Occipital lobe (tissue), 2 donors: Measurements from ENCODE around the gene TACR1. TPM values are rescaled to one million over a fixed set of nuclear protein-coding genes. Genes with fewer than 3 reads are reported as not detected.
"Not testable (repeated sequence)": the region's sequence is repeated elsewhere in the genome, so short reads cannot be mapped to it uniquely, and the experiment has no call there.

Source experiments
- DNase-seq: peaks from one replicate; lab custom pipeline; 2025; lab: John Stamatoyannopoulos, UW
- total RNA-seq: library from RNA; depleted of rRNA; stranded (reverse); fragments of >200 nt; gene quantifications from one replicate; pipeline ENCODE4 v1.2.3, GENCODE V29; 2014

The TACR1 gene
- total RNA-seq, 1 donor from 2014 or later = 0.47 TPM

DNA sequence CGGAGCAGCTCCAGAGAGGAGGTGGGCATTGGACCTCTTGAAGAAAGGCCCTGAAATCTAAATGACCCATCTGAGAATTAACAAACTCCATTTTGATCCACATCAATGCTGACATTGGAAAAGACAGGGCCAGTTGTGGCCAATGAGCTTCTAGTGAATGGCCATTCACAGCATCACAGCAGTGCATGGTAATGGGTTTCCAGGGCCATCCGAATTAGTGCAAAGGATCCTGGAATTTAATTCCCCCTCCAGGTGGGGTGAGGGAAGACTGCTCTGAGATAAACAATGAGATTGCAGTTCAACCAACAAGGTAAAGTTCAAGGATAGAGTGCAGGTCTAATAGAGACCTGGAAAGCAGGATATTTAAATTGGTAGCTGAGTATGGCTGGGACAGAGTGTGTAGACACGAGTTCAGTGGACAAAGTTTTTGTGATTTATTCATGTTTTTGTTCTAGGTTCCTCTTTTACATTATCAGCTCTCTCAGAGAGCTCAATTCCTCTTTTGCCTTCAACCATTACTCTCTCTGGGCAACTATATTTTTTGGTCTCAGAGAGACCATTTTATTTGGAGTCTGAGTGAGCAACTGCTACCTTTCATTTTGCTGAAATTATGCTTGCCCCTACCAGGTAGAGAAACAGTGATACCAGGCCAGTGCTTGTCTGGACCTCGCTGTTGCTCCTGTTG lies 5.0 kb downstream of the TACR1 start:
- no peak for DNase-seq

GRCh38 chr2:75192496-75192895 lies 6.8 kb downstream of the TACR1 start:
- no peak for DNase-seq

- no peak for DNase-seq
Observed at GRCh38 chr2:75190271-75190990, 8.9 kb downstream of the TACR1 start.

DNA sequence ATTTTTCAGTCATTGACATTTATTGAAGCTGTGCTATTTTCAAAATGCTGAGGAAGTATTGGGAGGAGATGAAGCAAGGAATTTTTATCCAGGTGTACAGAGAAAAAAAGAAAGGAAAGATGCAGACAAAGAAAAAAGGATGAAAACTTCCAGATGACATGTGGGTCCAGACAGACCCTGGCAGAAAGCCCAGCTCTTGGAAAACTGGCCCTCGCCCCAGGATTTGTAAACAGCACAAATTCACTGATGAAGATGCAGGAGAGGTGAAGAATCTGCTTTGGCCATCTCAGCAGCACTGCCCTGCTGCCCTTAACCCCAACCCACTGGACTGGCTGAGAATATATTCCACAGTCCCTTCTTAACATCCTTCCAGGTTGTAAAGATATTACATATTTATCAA lies 12.5 kb downstream of the TACR1 start:
- no peak for DNase-seq

DNA sequence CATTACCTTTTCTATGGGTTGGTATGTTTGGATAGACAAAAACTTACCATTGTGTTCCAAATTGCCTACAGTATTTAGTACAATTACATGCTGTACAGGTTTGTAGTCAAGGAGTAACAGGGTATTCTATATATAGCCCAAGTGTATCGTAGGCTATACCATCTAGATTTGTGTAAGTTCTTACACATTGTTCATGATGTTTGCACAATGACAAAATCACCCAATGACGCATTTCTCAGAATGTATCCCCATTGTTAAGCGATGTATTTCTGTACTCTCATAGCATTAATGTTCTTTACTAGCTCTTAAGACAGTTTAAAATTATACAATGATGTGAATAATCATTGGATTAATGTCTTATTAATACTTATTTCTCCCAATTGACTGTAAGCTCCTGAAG lies 16.7 kb downstream of the TACR1 start:
- no peak for DNase-seq

- no peak for DNase-seq
Observed at GRCh38 chr2:75180476-75180875, 18.8 kb downstream of the TACR1 start.

- no peak for DNase-seq
Observed at GRCh38 chr2:75177427-75177826, 21.9 kb downstream of the TACR1 start.

DNA sequence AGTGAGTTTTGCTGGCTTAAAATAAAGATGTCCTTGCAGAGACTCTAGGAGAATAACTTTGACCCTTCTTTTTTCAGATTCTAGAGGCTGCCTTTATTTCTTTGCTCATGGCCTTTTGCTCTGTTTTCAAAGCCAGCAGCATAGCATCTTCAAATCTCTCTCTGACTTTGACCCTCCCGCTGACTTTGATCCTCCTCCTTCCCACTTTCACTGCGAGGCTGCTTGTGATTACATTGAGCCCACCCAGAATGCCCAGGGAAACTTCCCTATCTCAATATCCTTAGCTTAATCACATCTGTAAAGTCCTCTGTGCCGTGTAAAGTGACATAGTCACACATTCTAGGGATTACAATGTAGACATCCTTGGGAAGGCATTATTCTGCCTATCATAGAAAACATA lies 23.9 kb downstream of the TACR1 start:
- DNase-seq = no peak

GRCh38 chr2:75174981-75175380 lies 24.3 kb downstream of the TACR1 start:
- DNase-seq = no peak

GRCh38 chr2:75174519-75174918 lies 24.8 kb downstream of the TACR1 start:
- no peak for DNase-seq

DNA sequence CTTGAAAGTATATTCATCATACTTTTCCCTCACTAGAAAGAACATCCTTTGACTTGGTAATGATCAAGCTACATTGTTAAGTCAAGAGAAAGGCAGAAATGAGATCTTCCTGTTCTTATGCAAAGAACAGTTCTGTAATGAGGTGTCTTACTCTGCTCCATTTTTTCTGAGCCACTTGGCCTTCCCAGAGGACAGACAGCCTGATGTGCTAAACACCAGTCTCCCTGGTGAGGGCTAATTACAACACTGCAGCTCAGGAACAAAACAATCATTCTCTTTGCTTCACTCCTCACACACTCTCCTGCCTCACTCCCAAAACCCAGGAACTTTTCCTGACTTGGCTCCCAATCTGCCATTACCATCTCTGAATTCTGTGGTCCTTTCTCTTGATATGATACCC lies 25.6 kb downstream of the TACR1 start:
- DNase-seq = no peak

DNA sequence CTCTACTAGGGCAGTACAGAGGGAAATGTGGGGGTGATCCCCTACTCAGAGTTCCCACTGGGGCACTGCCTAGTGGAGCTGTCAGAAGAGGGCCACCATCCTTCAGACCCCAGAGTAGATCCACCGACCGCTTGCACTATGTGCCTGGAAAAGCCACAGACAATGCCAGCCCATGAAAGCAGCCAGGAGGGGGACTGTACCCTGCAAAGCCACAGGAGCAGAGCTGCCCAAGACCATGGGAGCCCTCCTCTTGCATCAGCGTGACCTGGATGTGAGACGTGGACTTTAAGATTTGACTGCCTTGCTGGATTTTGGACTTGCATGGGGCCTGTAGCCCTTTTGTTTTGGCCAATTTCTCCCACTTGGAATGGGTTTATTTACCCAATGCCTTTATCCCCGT lies 27.9 kb downstream of the TACR1 start:
- not testable (repeated sequence) for DNase-seq

GRCh38 chr2:75170889-75171288 lies 28.4 kb downstream of the TACR1 start:
- no peak for DNase-seq

DNA sequence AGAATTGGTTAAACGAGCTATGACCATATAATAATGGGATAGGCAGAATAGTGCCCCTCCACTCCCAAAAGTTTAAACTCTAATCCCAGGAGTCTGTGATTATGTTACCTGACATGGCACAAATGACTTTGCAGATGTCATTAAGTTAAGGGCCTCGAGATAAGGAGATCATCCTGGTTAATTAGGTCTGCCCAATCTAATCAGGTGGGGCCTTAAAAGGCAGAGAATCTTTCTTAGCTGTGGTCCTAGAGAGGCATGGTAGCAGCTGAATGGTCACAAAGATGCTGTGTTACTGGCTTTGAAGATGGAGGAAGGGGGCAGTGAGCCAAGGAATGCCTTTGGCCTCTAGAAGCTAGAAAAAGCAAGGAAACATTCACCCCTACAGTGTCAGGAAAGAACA lies 31.1 kb downstream of the TACR1 start:
- no peak for DNase-seq

DNA sequence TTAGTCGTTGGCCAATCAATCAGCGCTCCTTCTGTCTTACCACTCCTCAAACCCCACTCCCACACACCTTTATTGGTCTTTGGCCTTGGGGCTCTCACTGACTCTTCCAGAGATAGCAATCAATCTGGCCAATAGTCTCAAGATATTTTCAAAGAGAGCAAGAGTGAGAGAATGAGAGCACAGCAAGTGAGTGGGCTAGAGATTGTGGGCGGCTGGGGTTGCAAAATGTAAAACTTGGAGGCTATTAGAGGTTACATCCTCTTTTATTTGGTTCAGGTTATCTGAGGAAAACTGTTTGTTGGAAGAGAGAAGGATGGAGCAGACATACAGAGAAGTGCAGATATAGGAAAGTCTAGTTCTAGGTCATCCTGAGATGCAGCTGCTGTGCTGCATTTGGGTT lies 32.8 kb downstream of the TACR1 start:
- no peak for DNase-seq

DNA sequence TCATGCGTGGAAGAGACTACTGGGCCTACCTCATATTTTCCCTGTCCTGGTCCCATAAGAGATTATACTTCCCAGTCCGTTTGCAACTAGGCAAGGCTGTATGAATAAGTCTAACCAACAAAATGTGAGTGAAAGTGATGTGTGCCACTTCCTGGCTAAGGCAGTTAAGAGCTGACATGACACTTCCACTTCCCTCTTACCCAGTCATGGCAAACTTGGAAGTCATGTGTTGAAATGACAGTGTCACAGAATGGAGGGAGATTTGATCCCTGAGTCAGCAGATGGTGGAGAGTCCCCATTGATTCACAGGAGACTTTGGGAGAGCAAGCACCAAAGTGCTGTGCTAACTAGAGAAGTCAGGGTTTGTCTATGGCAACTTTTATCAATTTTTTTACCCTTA lies 36.4 kb downstream of the TACR1 start:
- DNase-seq = no peak

DNA sequence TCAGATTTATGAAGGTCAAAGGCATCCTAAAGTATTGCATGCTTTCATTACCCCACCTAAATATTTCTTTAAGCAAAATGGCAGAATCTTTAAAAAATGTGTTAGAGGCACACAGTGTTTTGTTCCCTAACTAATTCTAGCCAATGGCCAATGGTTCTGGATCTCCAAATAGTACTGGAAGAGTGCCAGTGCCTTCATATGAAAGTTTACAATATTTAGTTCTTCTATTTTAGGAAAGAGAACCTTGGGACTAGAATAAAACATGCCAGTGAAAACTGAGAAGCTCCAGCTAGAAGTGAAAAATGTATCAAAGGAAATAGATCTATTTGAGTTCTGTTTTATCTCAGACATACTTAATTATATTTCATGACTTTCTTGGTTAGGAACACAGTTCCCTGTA lies 37.1 kb downstream of the TACR1 start:
- DNase-seq = no peak

GRCh38 chr2:75157435-75157834 lies 41.9 kb downstream of the TACR1 start:
- no peak for DNase-seq

DNA sequence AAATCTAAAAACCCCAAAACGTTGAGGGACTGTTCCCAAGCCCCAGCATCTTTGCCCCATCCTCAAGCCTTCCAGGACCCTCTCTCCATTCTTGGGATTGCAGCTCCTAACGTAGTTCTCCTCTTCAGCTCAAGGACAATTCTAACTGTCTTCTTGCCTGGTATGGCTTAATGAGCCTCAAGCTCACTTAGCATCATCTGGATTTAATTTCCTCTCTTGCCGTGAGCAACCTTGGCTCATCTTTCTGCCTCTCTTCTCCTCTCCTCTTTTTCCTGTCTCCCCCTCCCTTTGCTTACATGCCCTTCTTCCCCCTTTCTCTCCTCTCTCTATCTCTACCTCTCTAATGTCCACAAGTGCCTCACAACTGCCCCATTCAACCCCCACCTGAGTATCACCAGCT lies 44.2 kb downstream of the TACR1 start:
- DNase-seq = no peak

GRCh38 chr2:75153221-75153620 lies 46.1 kb downstream of the TACR1 start:
- no peak for DNase-seq

GRCh38 chr2:75152243-75152642 lies 47.1 kb downstream of the TACR1 start:
- not testable (repeated sequence) for DNase-seq

- not testable (repeated sequence) for DNase-seq
Observed at GRCh38 chr2:75147884-75148283, 51.4 kb downstream of the TACR1 start.

- DNase-seq = no peak
Observed at GRCh38 chr2:75146606-75147332, 52.6 kb downstream of the TACR1 start.
